22Rv1 (cell line): ENCODE data around the gene RRP12.

ENCODE experiments used
- ZFX ChIP-seq: fragments of 450-650 bp; IDR thresholded peaks from 2 replicates; pipeline ENCODE4 v1.6.1; 2017; ENCODE audit warnings: antibody characterized with exemption, borderline replicate concordance
- TF ChIP-seq, protein P1 (sequence below): fragments of 450-650 bp; IDR thresholded peaks from 2 replicates; pipeline ENCODE4 v1.5.1; 2017; ENCODE audit warnings: mild to moderate bottlenecking

DNA sequence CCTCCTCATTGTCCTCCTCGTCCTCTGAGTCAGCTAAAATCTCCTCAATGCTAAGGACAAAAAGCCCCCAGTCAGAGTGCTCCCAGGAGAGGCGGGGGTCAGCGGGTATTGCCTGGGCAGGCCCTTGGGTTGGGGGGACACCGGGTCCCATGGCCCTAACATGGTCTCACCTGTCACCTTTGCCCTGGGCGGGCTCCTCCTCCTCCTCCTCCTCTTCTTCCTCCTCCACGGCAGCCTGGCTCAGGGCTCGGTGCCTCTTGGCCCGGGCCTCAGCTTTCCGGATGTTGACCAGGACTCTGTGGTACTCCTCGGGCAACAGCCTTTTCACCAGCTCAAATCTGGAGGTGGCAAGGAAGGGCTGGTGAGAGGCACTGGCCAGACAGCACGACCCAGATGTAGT lies 34.6 kb downstream of the RRP12 start:
- TF ChIP-seq, protein P1, sequence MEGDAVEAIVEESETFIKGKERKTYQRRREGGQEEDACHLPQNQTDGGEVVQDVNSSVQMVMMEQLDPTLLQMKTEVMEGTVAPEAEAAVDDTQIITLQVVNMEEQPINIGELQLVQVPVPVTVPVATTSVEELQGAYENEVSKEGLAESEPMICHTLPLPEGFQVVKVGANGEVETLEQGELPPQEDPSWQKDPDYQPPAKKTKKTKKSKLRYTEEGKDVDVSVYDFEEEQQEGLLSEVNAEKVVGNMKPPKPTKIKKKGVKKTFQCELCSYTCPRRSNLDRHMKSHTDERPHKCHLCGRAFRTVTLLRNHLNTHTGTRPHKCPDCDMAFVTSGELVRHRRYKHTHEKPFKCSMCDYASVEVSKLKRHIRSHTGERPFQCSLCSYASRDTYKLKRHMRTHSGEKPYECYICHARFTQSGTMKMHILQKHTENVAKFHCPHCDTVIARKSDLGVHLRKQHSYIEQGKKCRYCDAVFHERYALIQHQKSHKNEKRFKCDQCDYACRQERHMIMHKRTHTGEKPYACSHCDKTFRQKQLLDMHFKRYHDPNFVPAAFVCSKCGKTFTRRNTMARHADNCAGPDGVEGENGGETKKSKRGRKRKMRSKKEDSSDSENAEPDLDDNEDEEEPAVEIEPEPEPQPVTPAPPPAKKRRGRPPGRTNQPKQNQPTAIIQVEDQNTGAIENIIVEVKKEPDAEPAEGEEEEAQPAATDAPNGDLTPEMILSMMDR = no peak
- no peak for TF ChIP-seq ZFX
